K562 (cell line): Measurements from ENCODE around the gene ANKZF1. TPM values are rescaled to one million over a fixed set of nuclear protein-coding genes. Genes with fewer than 3 reads are reported as not detected.

Experiments used
- ATAC-seq: fragments of 200-7000 bp; cut with Tn5 transposase; 3 replicates; pipeline ENCODE4 v1.9.1; 2020; ENCODE audit warnings: moderate library complexity
- BruUV-seq: library from RNA; stranded (reverse); fragments of 400-500 nt; replicated peaks from 2 replicates; lab custom pipeline; 2021; lab: Mats Ljungman, UMichigan
- CTCF ChIA-PET: fragments of 300-600 bp; formaldehyde crosslinking; extraction: SDS; loops from one replicate; lab custom pipeline; 2021; ENCODE audit warnings: low intra/inter-chr PET ratio; lab: Yijun Ruan, JAX
- POLR2A ChIA-PET: fragments of 300-600, 350-650 bp; sonication (Branson Sonifier 250); formaldehyde crosslinking; extraction: SDS; loops from one replicate; lab custom pipeline; 2021; ENCODE audit warnings: antibody characterized with exemption, inconsistent platforms; lab: Yijun Ruan, JAX
- DNase-seq, 4 experiments: peaks; one replicate each; pipeline versions ENCODE4 v3.0.0 to v3.0.0-alpha.2; 2011 to 2018; ENCODE audit warnings: low spot score in 3 of 4, mixed read lengths in 3 of 4; ENCODE audit errors: extremely low read depth in 1 of 4
- FAIRE-seq: peaks from 2 replicates; lab custom pipeline; 2011; peaks lifted over from hg19 to GRCh38; lab: Jason Lieb, UNC
- H2AFZ ChIP-seq: 2 replicates; pipeline ENCODE4 v1.6.0; 2011; ENCODE audit warnings: low read depth, low read length, control low read depth, inconsistent platforms
- H3K27ac ChIP-seq: fragments of 200-600 bp; 3 replicates; pipeline ENCODE4 v1.8.0; 2011; ENCODE audit warnings: low read depth, mild to moderate bottlenecking, control low read depth, inconsistent platforms, low read length, moderate library complexity, mixed read lengths; ENCODE audit errors: extremely low read depth
- H3K27me3 ChIP-seq, 2 experiments: fragments of 300-600 bp in 1 of 2; 2 replicates in 1 of 2; 3 replicates in 1 of 2; pipeline versions ENCODE4 v1.6.0 to v1.8.0; 2011; ENCODE audit warnings: inconsistent platforms in 2 of 2, low read length in 2 of 2, mild to moderate bottlenecking in 1 of 2, mixed read lengths in 1 of 2, moderate library complexity in 1 of 2; ENCODE audit not compliant: control insufficient read depth in 2 of 2, insufficient read depth in 2 of 2
- H3K36me3 ChIP-seq: fragments of 300-600 bp; 3 replicates; pipeline ENCODE4 v1.8.0; 2011; ENCODE audit warnings: mild to moderate bottlenecking, low read length, inconsistent platforms; ENCODE audit not compliant: control insufficient read depth, insufficient read depth
- H3K4me1 ChIP-seq, 2 experiments: fragments of 200-600 bp in 1 of 2; replicated peaks in 1 of 2; 2 replicates in 1 of 2; 3 replicates in 1 of 2; pipeline versions ENCODE4 v1.5.1 to v1.8.0; 2011; ENCODE audit warnings: inconsistent platforms in 2 of 2, low read length in 2 of 2, mild to moderate bottlenecking in 1 of 2, mixed read lengths in 1 of 2, moderate library complexity in 1 of 2; ENCODE audit not compliant: control insufficient read depth in 2 of 2, insufficient read depth in 2 of 2
- H3K4me2 ChIP-seq: 2 replicates; pipeline ENCODE4 v1.6.1; 2011; ENCODE audit warnings: low read length, control low read depth, inconsistent platforms, mixed read lengths; ENCODE audit not compliant: insufficient read depth
- H3K4me3 ChIP-seq: fragments of 200-600 bp; sonication (generic), shearing (Covaris generic); 2 replicates; pipeline ENCODE4 v1.5.1; 2016; ENCODE audit warnings: control low read depth, inconsistent platforms
- H3K79me2 ChIP-seq: fragments of 200-600 bp; 3 replicates; pipeline ENCODE4 v1.8.0; 2011; ENCODE audit warnings: low read length, inconsistent platforms; ENCODE audit not compliant: control insufficient read depth, insufficient read depth
- H3K9ac ChIP-seq, 2 experiments: 2 replicates each; pipeline versions ENCODE4 v1.6.0 to v1.6.1; 2011; ENCODE audit warnings: low read depth in 2 of 2, low read length in 2 of 2, control low read depth in 1 of 2, inconsistent platforms in 1 of 2, mild to moderate bottlenecking in 1 of 2, mixed read lengths in 1 of 2; ENCODE audit not compliant: insufficient read depth in 1 of 2
- H3K9me1 ChIP-seq: one replicate; pipeline ENCODE4 v1.6.0; 2011; ENCODE audit warnings: inconsistent platforms, mild to moderate bottlenecking, low read length, moderate library complexity; ENCODE audit not compliant: control insufficient read depth, insufficient read depth
- H3K9me3 ChIP-seq: replicated peaks from 2 replicates; pipeline ENCODE4 v1.5.1; 2011; ENCODE audit warnings: low read depth, low read length, inconsistent platforms; ENCODE audit not compliant: control insufficient read depth, insufficient read depth
- H4K20me1 ChIP-seq: replicated peaks from 2 replicates; pipeline ENCODE4 v1.6.1; 2011; ENCODE audit warnings: low read length, inconsistent platforms, mixed read lengths; ENCODE audit not compliant: control insufficient read depth, insufficient read depth
- BRD4 ChIP-seq: fragments of 200-600 bp; sonication (generic); IDR thresholded peaks from 2 replicates; pipeline ENCODE4 v1.6.1; 2017; ENCODE audit warnings: inconsistent platforms
- FOSL1 ChIP-seq: fragments of 200-800 bp; sonication (Bioruptor generic); conservative IDR thresholded peaks from 2 replicates; pipeline ENCODE4 v1.6.1; 2016; ENCODE audit warnings: missing genetic modification characterization, missing compliant biosample characterization
- HDAC8 ChIP-seq: fragments of 450-650 bp; IDR thresholded peaks from 2 replicates; pipeline ENCODE4 v1.6.1; 2016; ENCODE audit warnings: mild to moderate bottlenecking, missing genetic modification characterization, moderate library complexity, missing compliant biosample characterization
- MCM7 ChIP-seq, 2 experiments: fragments of 450-650 bp; IDR thresholded peaks; 2 replicates each; pipeline ENCODE4 v1.6.1; 2016 to 2018
- NFIC ChIP-seq: fragments of 450-650 bp; IDR thresholded peaks from 2 replicates; pipeline ENCODE4 v1.6.1; 2017; ENCODE audit warnings: mild to moderate bottlenecking, inconsistent platforms
- NFIX ChIP-seq: fragments of 250-450 bp; sonication (Bioruptor Pico); IDR thresholded peaks from 2 replicates; pipeline ENCODE4 v1.4.0; 2020; ENCODE audit warnings: low read depth, mild to moderate bottlenecking, moderate library complexity
- POLR2AphosphoS5 ChIP-seq: IDR thresholded peaks from 2 replicates; pipeline ENCODE4 v1.6.1; 2011; ENCODE audit warnings: mild to moderate bottlenecking, low read depth, low read length, moderate library complexity; ENCODE audit not compliant: control insufficient read depth, insufficient read depth
- SPI1 ChIP-seq: IDR thresholded peaks from 2 replicates; pipeline ENCODE4 v1.6.1; 2011; ENCODE audit warnings: low read depth, low read length, control low read depth, borderline replicate concordance
- STAT5A ChIP-seq: IDR thresholded peaks from 2 replicates; pipeline ENCODE4 v1.6.1; 2012; ENCODE audit warnings: low read length, inconsistent platforms, borderline replicate concordance
- TAF1 ChIP-seq: IDR thresholded peaks from 2 replicates; pipeline ENCODE4 v1.6.1; 2011; ENCODE audit warnings: mild to moderate bottlenecking, low read length, moderate library complexity; ENCODE audit not compliant: insufficient read depth, control insufficient read depth, severe bottlenecking; ENCODE audit errors: extremely low read depth
- XRCC3 ChIP-seq: fragments of 450-650 bp; IDR thresholded peaks from 2 replicates; pipeline ENCODE4 v1.6.1; 2017; ENCODE audit warnings: mild to moderate bottlenecking, moderate library complexity
- ZNF431 ChIP-seq: sonication (generic); formaldehyde crosslinking; IDR thresholded peaks from 2 replicates; pipeline ENCODE4 v1.8.0; 2022; ENCODE audit warnings: mild to moderate bottlenecking, missing genetic modification reagents
- WGBS: fragments of 100-300 bp; shearing (Covaris generic); methylation state at CpG from one replicate; pipeline ENCODE4 v1.1.6; 2016; ENCODE audit warnings: low coverage, mixed read lengths; ENCODE audit not compliant: insufficient coverage; ENCODE audit errors: missing lambda C conversion rate; 5-methylcytosine and 5-hydroxymethylcytosine counted together
- in situ Hi-C: fragments of 300-500 bp; cut with MboI; formaldehyde crosslinking; loops from 4 replicates; pipeline ENCODE4 v1.15.0; 2018; ENCODE audit warnings: inconsistent platforms, mixed read lengths
- intact Hi-C: fragments of 100-400 bp; cut with micrococcal nuclease; formaldehyde crosslinking; loops from 2 replicates; pipeline ENCODE4 v1.14.2; 2022
- polyA plus RNA-seq, 8 experiments: library from polyadenylated mRNA; depleted of rRNA in 4 of 8; stranded (reverse) in 5 of 8; unstranded in 3 of 8; fragments of >200 nt; fragmentation: Nextera tagmentation in 2 of 8; fragmentation: Illumina TruSeq in 1 of 8; extraction: Ambion mirVana in 2 of 8; extraction: Trizol in 1 of 8; gene quantifications; 2 replicates each; pipeline versions ENCODE4 v1.2.1 to v1.2.3, GENCODE V29; 2011 to 2014; ENCODE audit warnings: inconsistent platforms in 1 of 8, missing spikeins in 1 of 8
- total RNA-seq, 7 experiments: library from RNA; depleted of rRNA in 6 of 7; stranded (reverse); fragments of >200 nt in 6 of 7; fragmentation: Illumina TruSeq in 2 of 7; extraction: Trizol in 2 of 7; gene quantifications; 2 replicates each; pipeline versions ENCODE4 v1.2.1 to v1.2.3, GENCODE V29; 2011 to 2021; ENCODE audit warnings: low replicate concordance in 1 of 7
- TF ChIP-seq, protein P1 (sequence below), 2 experiments: IDR thresholded peaks; 2 replicates each; pipeline ENCODE4 v1.6.1; 2011; ENCODE audit warnings: borderline replicate concordance in 1 of 2, control low read depth in 1 of 2, low read depth in 1 of 2, low read length in 1 of 2, mild to moderate bottlenecking in 1 of 2, mixed read lengths in 1 of 2, moderate library complexity in 1 of 2; ENCODE audit not compliant: insufficient read depth in 1 of 2, insufficient read length in 1 of 2, poor library complexity in 1 of 2, severe bottlenecking in 1 of 2; ENCODE audit errors: extremely low read depth in 1 of 2
- TF ChIP-seq, protein P2 (sequence below): sonication (generic); formaldehyde crosslinking; IDR thresholded peaks from 2 replicates; pipeline ENCODE4 v1.8.0; 2022; ENCODE audit warnings: mild to moderate bottlenecking, missing genetic modification reagents

ANKZF1 gene
- total and polyA plus RNA-seq, 9 of the 15 experiments (the other 6 are each of a cell fraction or from before 2014, with no cell fraction given), result 3.1 to 60.6 (median 31.0) TPM

DNA sequence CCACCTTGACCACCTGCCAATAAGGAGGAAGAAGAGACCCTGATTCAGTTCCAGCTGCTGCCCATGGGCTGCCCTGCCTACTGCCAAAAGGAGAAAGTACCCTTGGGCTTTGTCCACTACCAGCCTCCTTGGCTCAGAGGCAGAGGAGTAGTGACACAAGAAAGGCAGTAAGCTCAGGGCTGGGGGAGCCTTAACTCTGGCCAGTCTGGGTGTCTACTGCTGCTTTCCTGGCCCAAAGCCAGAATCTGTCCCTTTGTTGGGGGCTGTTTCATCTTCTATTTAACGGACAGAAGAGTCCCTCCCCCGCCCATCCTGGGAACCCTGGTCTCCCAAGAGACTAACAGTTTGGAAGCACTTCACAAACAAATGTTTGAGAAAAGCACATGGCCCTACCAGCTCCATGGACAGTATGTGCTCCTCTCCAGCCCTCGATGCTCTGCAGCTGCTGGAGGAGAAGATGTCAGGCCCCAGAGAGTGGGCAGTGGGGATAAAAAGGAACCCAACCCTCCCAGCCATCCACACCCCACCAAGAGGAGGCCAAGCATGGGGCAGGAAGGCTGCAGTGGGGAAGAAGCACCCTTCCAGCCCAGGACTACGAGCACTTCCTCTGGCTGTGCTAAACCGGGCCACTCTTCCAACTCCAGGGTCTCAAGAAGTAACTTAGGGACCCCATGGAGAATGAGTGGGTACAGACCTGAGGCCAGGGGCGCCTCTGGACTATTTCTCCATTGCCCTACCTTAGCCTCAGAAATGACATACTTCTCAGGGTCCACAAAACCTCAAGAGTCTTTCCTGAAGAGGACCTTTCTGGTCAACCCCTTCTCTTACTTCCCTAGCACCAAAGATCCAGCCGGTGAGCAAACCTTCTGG, 1.3 kb upstream of the ANKZF1 start:
- peak overlapping the region; percentile 90 for H3K4me3 ChIP-seq
- peak overlapping the region; percentile 96 to 97 for H3K9ac ChIP-seq
- peak overlapping the region; percentile 91; the same call in 1 of the 2 replicates for H2AFZ ChIP-seq
- H3K4me2 ChIP-seq, result peak overlapping the region; percentile 98
- H3K4me1 ChIP-seq, result peaks cover 13 to 16% of the 10 kb centered on the region in 2 experiments; a peak in 4 of 5 replicates
- H3K36me3 ChIP-seq, result peaks cover 61% of the 10 kb centered on the region
- no TSS peak for BruUV-seq
- ChIA-PET CTCF (no interaction called here), POLR2A (interaction anchor here (0.6 to 1.7 kb wide), 4 partner anchors 9 to 60 kb away, joined by 3 to 12 read pairs (median 8); partner anchors contain the start of gene ABCB6)
- FAIRE-seq (no peak), ATAC-seq (peak; percentile 13), DNase-seq (peak; percentile 18 to 46 (median 24))
- peaks cover 52% of the 10 kb centered on the region for H3K79me2 ChIP-seq
- no peaks in the 10 kb centered on the region for H4K20me1 ChIP-seq
- intact Hi-C loops (loop anchor here (2.0 to 5.0 kb wide), 2 partner anchors 17 to 69 kb away; partner anchors contain the start of genes GLB1L and STK16), in situ Hi-C loops (no loop called here)
- H3K9me3 ChIP-seq, result no peaks in the 10 kb centered on the region
- no peaks in the 10 kb centered on the region for H3K27me3 ChIP-seq
- no peaks in the 10 kb centered on the region for H3K9me1 ChIP-seq
- 2% methylated on average over 6 of the region's 7 CpGs for WGBS
- peak overlapping the region; percentile 90 for H3K27ac ChIP-seq
- TF ChIP-seq FOSL1 (no peak), ZNF431 (CRISPR knock-in tag) (no peak), XRCC3 (no peak), BRD4 (no peak), NFIX (CRISPR knock-in tag) (peak; percentile 20; the same call in 1 of the 2 replicates), MCM7 (IDR thresholded peaks at IDR 0.05) (no peak), NFIC (peak; percentile 92), SPI1 (peak; percentile 57; the same call in 1 of the 2 replicates), POLR2AphosphoS5 (no peak), STAT5A (no peak), HDAC8 (tag) (no peak), TAF1 (no peak)
- TF ChIP-seq, protein P1, sequence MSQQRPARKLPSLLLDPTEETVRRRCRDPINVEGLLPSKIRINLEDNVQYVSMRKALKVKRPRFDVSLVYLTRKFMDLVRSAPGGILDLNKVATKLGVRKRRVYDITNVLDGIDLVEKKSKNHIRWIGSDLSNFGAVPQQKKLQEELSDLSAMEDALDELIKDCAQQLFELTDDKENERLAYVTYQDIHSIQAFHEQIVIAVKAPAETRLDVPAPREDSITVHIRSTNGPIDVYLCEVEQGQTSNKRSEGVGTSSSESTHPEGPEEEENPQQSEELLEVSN (IDR thresholded peaks at IDR 0.05; ENCODE audit: borderline replicate concordance in 1 of 2, extremely low read depth in 1 of 2, insufficient read depth in 1 of 2, insufficient read length in 1 of 2, low read depth in 1 of 2, low read length in 1 of 2, poor library complexity in 1 of 2, severe bottlenecking in 1 of 2), result peak in 1 of 2 experiments; percentile 26
- TF ChIP-seq, protein P2, sequence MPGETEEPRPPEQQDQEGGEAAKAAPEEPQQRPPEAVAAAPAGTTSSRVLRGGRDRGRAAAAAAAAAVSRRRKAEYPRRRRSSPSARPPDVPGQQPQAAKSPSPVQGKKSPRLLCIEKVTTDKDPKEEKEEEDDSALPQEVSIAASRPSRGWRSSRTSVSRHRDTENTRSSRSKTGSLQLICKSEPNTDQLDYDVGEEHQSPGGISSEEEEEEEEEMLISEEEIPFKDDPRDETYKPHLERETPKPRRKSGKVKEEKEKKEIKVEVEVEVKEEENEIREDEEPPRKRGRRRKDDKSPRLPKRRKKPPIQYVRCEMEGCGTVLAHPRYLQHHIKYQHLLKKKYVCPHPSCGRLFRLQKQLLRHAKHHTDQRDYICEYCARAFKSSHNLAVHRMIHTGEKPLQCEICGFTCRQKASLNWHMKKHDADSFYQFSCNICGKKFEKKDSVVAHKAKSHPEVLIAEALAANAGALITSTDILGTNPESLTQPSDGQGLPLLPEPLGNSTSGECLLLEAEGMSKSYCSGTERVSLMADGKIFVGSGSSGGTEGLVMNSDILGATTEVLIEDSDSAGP (CRISPR knock-in tag), result no peak
